Glutamatergic neuron (in vitro differentiated cells): ENCODE measurements around the gene IFT25. TPM values are rescaled to one million over a fixed set of nuclear protein-coding genes. Genes with fewer than 3 reads are reported as not detected.
A peak's percentile ranks its signal among the peaks of the same experiment; 100 is the strongest.

ENCODE experiments used
- DNase-seq: peaks from one replicate; pipeline ENCODE4 v3.0.0; 2022
- H3K27ac Mint-ChIP-seq: one replicate; pipeline ENCODE4 v1.8.0; 2020; ENCODE audit warnings: mild to moderate bottlenecking, mixed read lengths, inconsistent platforms; ENCODE audit not compliant: unreplicated experiment
- H3K27me3 Mint-ChIP-seq: one replicate; pipeline ENCODE4 v1.8.0; 2020; ENCODE audit warnings: mild to moderate bottlenecking, moderate library complexity, mixed read lengths, inconsistent platforms; ENCODE audit not compliant: unreplicated experiment
- H3K36me3 Mint-ChIP-seq: one replicate; pipeline ENCODE4 v1.8.0; 2020; ENCODE audit warnings: mild to moderate bottlenecking, mixed read lengths, inconsistent platforms; ENCODE audit not compliant: unreplicated experiment
- H3K4me1 Mint-ChIP-seq: one replicate; pipeline ENCODE4 v1.8.0; 2020; ENCODE audit warnings: mild to moderate bottlenecking, low read depth, mixed read lengths, inconsistent platforms; ENCODE audit not compliant: unreplicated experiment
- H3K4me3 Mint-ChIP-seq: one replicate; pipeline ENCODE4 v1.8.0; 2020; ENCODE audit warnings: mild to moderate bottlenecking, mixed read lengths, inconsistent platforms; ENCODE audit not compliant: unreplicated experiment
- H3K9me3 Mint-ChIP-seq: one replicate; pipeline ENCODE4 v1.8.0; 2020; ENCODE audit warnings: mild to moderate bottlenecking, moderate library complexity, mixed read lengths, inconsistent platforms; ENCODE audit not compliant: unreplicated experiment
- CTCF ChIP-seq: fragments of 200-600 bp; sonication (generic); IDR thresholded peaks from one replicate; pipeline ENCODE4 v1.5.0; 2021; ENCODE audit not compliant: partially characterized antibody, unreplicated experiment
- total RNA-seq: library from RNA; stranded (reverse); fragmentation: NEBNext Ultra II Directional; extraction: Animal tissue kit (Norgen Biotek cat#: 25700); gene quantifications from one replicate; pipeline ENCODE4 v1.2.1, GENCODE V29; 2021; ENCODE audit not compliant: unreplicated experiment

The IFT25 gene
- total RNA-seq, 1 donor from 2014 or later, result 11.3 TPM

DNA sequence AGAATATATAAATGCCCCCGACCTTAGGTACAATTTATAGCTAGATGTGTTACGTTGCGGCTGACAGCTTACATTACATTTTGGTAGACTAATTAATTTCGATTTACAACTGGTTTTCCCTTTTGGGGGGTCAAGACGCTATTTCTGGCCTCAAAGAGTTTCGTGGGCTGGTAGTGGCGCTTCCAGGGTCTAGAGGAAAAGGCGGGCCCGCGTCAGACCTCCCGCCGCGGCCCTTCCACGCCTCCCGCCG lies 391 bp downstream of the IFT25 start:
- Mint-ChIP-seq H3K27ac (peak overlapping the region; percentile 38), H3K36me3 (no peaks in the 10 kb centered on the region), H3K27me3 (peaks cover 3% of the 10 kb centered on the region), H3K9me3 (peaks cover 4% of the 10 kb centered on the region), H3K4me3 (peak overlapping the region; percentile 86), H3K4me1 (peaks cover 29% of the 10 kb centered on the region)
- DNase-seq, result no peak
- TF ChIP-seq CTCF, result no peak

- Mint-ChIP-seq H3K27ac (no peak overlapping the region), H3K27me3 (peaks cover 3% of the 10 kb centered on the region), H3K9me3 (peaks cover 4% of the 10 kb centered on the region), H3K36me3 (no peaks in the 10 kb centered on the region), H3K4me3 (peak overlapping the region; percentile 86), H3K4me1 (peaks cover 24% of the 10 kb centered on the region)
- DNase-seq, result no peak
- TF ChIP-seq CTCF, result no peak
These were observed 873 bp downstream of the IFT25 start for GRCh38 chr1:53944469-53945182.

GRCh38 chr1:53943490-53944043 lies 1.9 kb downstream of the IFT25 start:
- no peak for DNase-seq
- H3K36me3 Mint-ChIP-seq, result no peaks in the 10 kb centered on the region
- H3K9me3 Mint-ChIP-seq, result peaks cover 4% of the 10 kb centered on the region
- H3K27ac Mint-ChIP-seq, result no peak overlapping the region
- no peaks in the 10 kb centered on the region for H3K27me3 Mint-ChIP-seq
- H3K4me3 Mint-ChIP-seq, result no peak overlapping the region
- TF ChIP-seq CTCF, result no peak
- peaks cover 17% of the 10 kb centered on the region for H3K4me1 Mint-ChIP-seq

GRCh38 chr1:53943090-53943489 lies 2.4 kb downstream of the IFT25 start:
- Mint-ChIP-seq H3K27ac (no peak overlapping the region), H3K36me3 (no peaks in the 10 kb centered on the region), H3K4me1 (peaks cover 13% of the 10 kb centered on the region), H3K9me3 (peaks cover 4% of the 10 kb centered on the region), H3K27me3 (no peaks in the 10 kb centered on the region), H3K4me3 (no peak overlapping the region)
- DNase-seq, result no peak
- TF ChIP-seq CTCF, result no peak

GRCh38 chr1:53942127-53942957 lies 3.2 kb downstream of the IFT25 start:
- Mint-ChIP-seq H3K27me3 (no peaks in the 10 kb centered on the region), H3K36me3 (no peaks in the 10 kb centered on the region), H3K4me3 (no peak overlapping the region)

More at GRCh38 chr1:53942127-53942957, 3.2 kb downstream of the IFT25 start:
- H3K27ac Mint-ChIP-seq, result no peak overlapping the region
- peaks cover 4% of the 10 kb centered on the region for H3K9me3 Mint-ChIP-seq
- DNase-seq, result no peak
- peaks cover 8% of the 10 kb centered on the region for H3K4me1 Mint-ChIP-seq
- no peak for TF ChIP-seq CTCF
